Osteoblast (primary cell): Measurements from ENCODE around the gene MIB2. TPM values are rescaled to one million over a fixed set of nuclear protein-coding genes. Genes with fewer than 3 reads are reported as not detected.

Experiments used
- DNase-seq: peaks from one replicate; pipeline ENCODE4 v3.0.0; 2011; ENCODE audit warnings: low spot score, mixed read lengths; ENCODE audit not compliant: insufficient read length; ENCODE audit errors: missing footprints
- H2AFZ ChIP-seq: 2 replicates; pipeline ENCODE4 v1.6.0; 2011; ENCODE audit warnings: mild to moderate bottlenecking, low read length
- H3K27ac ChIP-seq: 2 replicates; pipeline ENCODE4 v1.5.1; 2011; ENCODE audit warnings: mild to moderate bottlenecking, low read depth, low read length, moderate library complexity
- H3K27me3 ChIP-seq: 2 replicates; pipeline ENCODE4 v1.6.0; 2012; ENCODE audit warnings: mild to moderate bottlenecking, control low read depth, inconsistent platforms, low read length, moderate library complexity; ENCODE audit not compliant: insufficient read depth
- H3K36me3 ChIP-seq: 2 replicates; pipeline ENCODE4 v1.5.1; 2011; ENCODE audit warnings: mild to moderate bottlenecking, low read length, control low read depth, moderate library complexity; ENCODE audit not compliant: insufficient read depth
- H3K4me1 ChIP-seq: 2 replicates; pipeline ENCODE4 v1.5.1; 2011; ENCODE audit warnings: mild to moderate bottlenecking, low read length, control low read depth, moderate library complexity; ENCODE audit not compliant: insufficient read depth
- H3K4me2 ChIP-seq: 2 replicates; pipeline ENCODE4 v1.6.0; 2011; ENCODE audit warnings: mild to moderate bottlenecking, low read length; ENCODE audit not compliant: insufficient read depth
- H3K4me3 ChIP-seq: fragments of 200-600 bp; sonication (generic); 3 replicates; pipeline ENCODE4 v1.5.1; 2012; ENCODE audit warnings: mild to moderate bottlenecking, low read length, inconsistent platforms; ENCODE audit not compliant: insufficient read depth
- H3K79me2 ChIP-seq: 2 replicates; pipeline ENCODE4 v1.6.0; 2012; ENCODE audit warnings: mild to moderate bottlenecking, low read length, control low read depth, inconsistent platforms; ENCODE audit not compliant: insufficient read depth
- H3K9me3 ChIP-seq: 2 replicates; pipeline ENCODE4 v1.5.1; 2011; ENCODE audit warnings: low read depth, low read length, control low read depth
- H4K20me1 ChIP-seq: 2 replicates; pipeline ENCODE4 v1.6.0; 2012; ENCODE audit warnings: mild to moderate bottlenecking, low read length, control low read depth; ENCODE audit not compliant: insufficient read depth
- CTCF ChIP-seq: IDR thresholded peaks from 2 replicates; pipeline ENCODE4 v1.5.1; 2011; ENCODE audit warnings: mild to moderate bottlenecking, low read depth, low read length, moderate library complexity; ENCODE audit errors: extremely low read depth
- total RNA-seq: library from RNA; depleted of rRNA; stranded (reverse); fragments of >200 nt; gene quantifications from 2 replicates; pipeline ENCODE4 v1.2.3, GENCODE V29; 2012

MIB2 gene
- total RNA-seq, 1 donor, result 80.7 TPM

GRCh38 chr1:1678581-1679380 is 63.5 kb downstream of the MIB2 start:
- TF ChIP-seq CTCF, result peak; percentile 5
- Histone ChIP-seq H3K9me3 (no peaks in the 10 kb centered on the region), H3K4me2 (no peak overlapping the region), H4K20me1 (peaks cover 34% of the 10 kb centered on the region), H3K36me3 (peaks cover 6% of the 10 kb centered on the region), H3K4me1 (no peaks in the 10 kb centered on the region), H3K79me2 (peaks cover 51% of the 10 kb centered on the region), H2AFZ (no peak overlapping the region), H3K4me3 (no peak overlapping the region), H3K27me3 (no peaks in the 10 kb centered on the region), H3K27ac (no peak overlapping the region)
- DNase-seq, result no peak

Other genes with a start within 250 kb of the MIB2 start
- 64.8 and 74.6 TPM in 2 replicates for gene AURKAIP1, start 240.3 kb upstream of the MIB2 start, total RNA-seq
- gene CCNL2, start 216.2 kb upstream of the MIB2 start, total RNA-seq, result 138 and 139 TPM in 2 replicates
- 53.9 and 58.9 TPM in 2 replicates for gene MRPL20, start 208.2 kb upstream of the MIB2 start, total RNA-seq
- gene ANKRD65, start 194.2 kb upstream of the MIB2 start, total RNA-seq, result 1.2 and 1.8 TPM in 2 replicates
- 2.4 and 4.3 TPM in 2 replicates for gene VWA1, start 179.8 kb upstream of the MIB2 start, total RNA-seq
- under 0.01 and 0.59 TPM in 2 replicates for gene ATAD3C, start 165.8 kb upstream of the MIB2 start, total RNA-seq
- gene ATAD3B, start 143.7 kb upstream of the MIB2 start, total RNA-seq, result 10.6 and 14.5 TPM in 2 replicates
- 18.6 and 19.9 TPM in 2 replicates for gene ATAD3A, start 103.3 kb upstream of the MIB2 start, total RNA-seq
- gene TMEM240, start 74.9 kb upstream of the MIB2 start, total RNA-seq, result 1.8 and 2.7 TPM in 2 replicates
- 67.2 and 73.1 TPM in 2 replicates for gene SSU72, start 40.6 kb upstream of the MIB2 start, total RNA-seq
- 2.1 and 2.5 TPM in 2 replicates for gene FNDC10, start 15.4 kb upstream of the MIB2 start, total RNA-seq
- gene MMP23B, start 16.7 kb downstream of the MIB2 start, total RNA-seq, result 0.59 and 1.1 TPM in 2 replicates
- gene CDK11B, start 43.5 kb downstream of the MIB2 start, total RNA-seq, result 5.3 and 5.8 TPM in 2 replicates
- 33.0 and 38.4 TPM in 2 replicates for gene SLC35E2B, start 77.3 kb downstream of the MIB2 start, total RNA-seq
- gene CDK11A, start 108.9 kb downstream of the MIB2 start, total RNA-seq, result 19.4 and 22.1 TPM in 2 replicates
- gene NADK, start 163.0 kb downstream of the MIB2 start, total RNA-seq, result 43.9 and 45.6 TPM in 2 replicates